Chondrocyte (in vitro differentiated cells): ENCODE data around the gene AGGF1. TPM values are rescaled to one million over a fixed set of nuclear protein-coding genes. Genes with fewer than 3 reads are reported as not detected.

Experiments
- DNase-seq: peaks from one replicate; pipeline ENCODE4 v3.0.0; 2021; ENCODE audit warnings: mixed read lengths, low spot score
- H3K27ac Mint-ChIP-seq: one replicate; pipeline ENCODE4 v1.8.0; 2021; ENCODE audit warnings: mild to moderate bottlenecking, moderate library complexity, mixed read lengths; ENCODE audit not compliant: unreplicated experiment
- H3K27me3 Mint-ChIP-seq: 2 replicates; pipeline ENCODE4 v1.8.0; 2021; ENCODE audit warnings: low read depth, mixed read lengths
- H3K36me3 Mint-ChIP-seq: 2 replicates; pipeline ENCODE4 v1.8.0; 2021; ENCODE audit warnings: low read depth, mixed read lengths
- H3K4me1 Mint-ChIP-seq: 2 replicates; pipeline ENCODE4 v1.8.0; 2021; ENCODE audit warnings: low read depth, mild to moderate bottlenecking, mixed read lengths
- H3K4me3 Mint-ChIP-seq: one replicate; pipeline ENCODE4 v1.8.0; 2021; ENCODE audit warnings: mild to moderate bottlenecking, moderate library complexity, mixed read lengths; ENCODE audit not compliant: unreplicated experiment
- H3K9me3 Mint-ChIP-seq: 2 replicates; pipeline ENCODE4 v1.8.0; 2021; ENCODE audit warnings: low read depth, mixed read lengths
- CTCF ChIP-seq: fragments of 200-600 bp; sonication (generic); IDR thresholded peaks from 2 replicates; pipeline ENCODE4 v1.5.0; 2021; ENCODE audit warnings: antibody characterized with exemption, mild to moderate bottlenecking, moderate library complexity
- total RNA-seq: library from RNA; stranded (reverse); gene quantifications from 3 replicates; pipeline ENCODE4 v1.2.1, GENCODE V29; 2021

Gene AGGF1
- total RNA-seq, 1 donor from 2014 or later, result 17.4 TPM

GRCh38 chr5:77006124-77006523 lies 24.1 kb upstream of the AGGF1 start:
- Mint-ChIP-seq H3K27ac (no peak overlapping the region), H3K9me3 (no peaks in the 10 kb centered on the region), H3K4me3 (no peak overlapping the region), H3K27me3 (no peaks in the 10 kb centered on the region), H3K4me1 (no peaks in the 10 kb centered on the region), H3K36me3 (no peaks in the 10 kb centered on the region)
- no peak for DNase-seq
- no peak for TF ChIP-seq CTCF

GRCh38 chr5:77008413-77008812 lies 21.8 kb upstream of the AGGF1 start:
- DNase-seq, result no peak
- Mint-ChIP-seq H3K36me3 (no peaks in the 10 kb centered on the region), H3K27me3 (no peaks in the 10 kb centered on the region), H3K27ac (no peak overlapping the region), H3K9me3 (no peaks in the 10 kb centered on the region), H3K4me1 (no peaks in the 10 kb centered on the region), H3K4me3 (no peak overlapping the region)
- TF ChIP-seq CTCF, result no peak

- H3K27ac Mint-ChIP-seq, result no peak overlapping the region
- no peak for DNase-seq
- H3K27me3 Mint-ChIP-seq, result no peaks in the 10 kb centered on the region
- no peak overlapping the region for H3K4me3 Mint-ChIP-seq
- no peaks in the 10 kb centered on the region for H3K9me3 Mint-ChIP-seq
- H3K36me3 Mint-ChIP-seq, result no peaks in the 10 kb centered on the region
- no peak for TF ChIP-seq CTCF
- H3K4me1 Mint-ChIP-seq, result no peaks in the 10 kb centered on the region
These were observed 20.0 kb upstream of the AGGF1 start for GRCh38 chr5:77010243-77010642.

- no peak overlapping the region for H3K4me3 Mint-ChIP-seq
- no peaks in the 10 kb centered on the region for H3K9me3 Mint-ChIP-seq
- no peaks in the 10 kb centered on the region for H3K36me3 Mint-ChIP-seq
- no peak for TF ChIP-seq CTCF
- H3K27ac Mint-ChIP-seq, result no peak overlapping the region
- no peak for DNase-seq
- no peaks in the 10 kb centered on the region for H3K27me3 Mint-ChIP-seq
- H3K4me1 Mint-ChIP-seq, result no peaks in the 10 kb centered on the region
These were observed 18.7 kb upstream of the AGGF1 start for GRCh38 chr5:77011498-77011897.

GRCh38 chr5:77012601-77013000 lies 17.6 kb upstream of the AGGF1 start:
- H3K4me1 Mint-ChIP-seq, result no peaks in the 10 kb centered on the region
- H3K4me3 Mint-ChIP-seq, result no peak overlapping the region
- no peaks in the 10 kb centered on the region for H3K36me3 Mint-ChIP-seq
- no peak overlapping the region for H3K27ac Mint-ChIP-seq
- peaks cover under 1% of the 10 kb centered on the region for H3K27me3 Mint-ChIP-seq
- no peaks in the 10 kb centered on the region for H3K9me3 Mint-ChIP-seq
- DNase-seq, result no peak
- no peak for TF ChIP-seq CTCF
